ENCODE measurements around the gene DDR2.
"Not testable (repeated sequence)": the region's sequence is repeated elsewhere in the genome, so short reads cannot be mapped to it uniquely, and the experiment has no call there.

The DDR2 gene

GRCh38 chr1:162799995-162800830 lies 167.9 kb downstream of the DDR2 start:
- DNase-seq (ENCODE audit: extremely low spot score), result peak; percentile 50
- CTCF ChIA-PET, result interaction anchor here (0.7 to 3.0 kb wide), 5 partner anchors 168 to 234 kb away, joined by 3 to 25 read pairs (median 3); partner anchors contain the start of gene DDR2
- POLR2A ChIA-PET, result not testable (repeated sequence)

- POLR2A ChIA-PET; CTCF ChIA-PET; DNase-seq (ENCODE audit: extremely low spot score): not testable (repeated sequence)
These were observed 175.2 kb downstream of the DDR2 start for GRCh38 chr1:162807503-162807902.

- DNase-seq (ENCODE audit: extremely low spot score); POLR2A ChIA-PET; CTCF ChIA-PET: not testable (repeated sequence)
These were observed 180.1 kb downstream of the DDR2 start for GRCh38 chr1:162812357-162812756.

- CTCF ChIA-PET; DNase-seq (ENCODE audit: extremely low spot score); POLR2A ChIA-PET: not testable (repeated sequence)
These were observed 185.9 kb downstream of the DDR2 start for GRCh38 chr1:162818136-162818535.

GRCh38 chr1:162818666-162819065 lies 186.4 kb downstream of the DDR2 start:
- DNase-seq (ENCODE audit: extremely low spot score); POLR2A ChIA-PET; CTCF ChIA-PET: not testable (repeated sequence)

GRCh38 chr1:162822391-162823200 lies 190.3 kb downstream of the DDR2 start:
- CTCF ChIA-PET, result interaction anchor here (0.5 to 1.8 kb wide), 2 partner anchors 10 to 312 kb away, joined by 4 to 6 read pairs; no protein-coding TSS in a partner anchor
- peak; percentile 48 for DNase-seq (ENCODE audit: extremely low spot score)
- POLR2A ChIA-PET, result interaction anchor here (0.6 kb wide), 1 partner anchor 396 kb away, joined by 4 read pairs; no protein-coding TSS in a partner anchor
- no peak for TF ChIP-seq ZNF384 (IDR thresholded peaks at IDR 0.05)
- TF ChIP-seq CTBP1 (IDR thresholded peaks at IDR 0.05; ENCODE audit: borderline replicate concordance), result no peak
- TF ChIP-seq ARNT (IDR thresholded peaks at IDR 0.05), result no peak
- TF ChIP-seq BHLHE40 (IDR thresholded peaks at IDR 0.05; ENCODE audit: borderline replicate concordance), result no peak
- no peak for TF ChIP-seq NFRKB (IDR thresholded peaks at IDR 0.05)
- TF ChIP-seq SP1 (IDR thresholded peaks at IDR 0.05), result no peak
- TF ChIP-seq TARDBP (IDR thresholded peaks at IDR 0.05), result no peak
- no peak for TF ChIP-seq FOXK2 (IDR thresholded peaks at IDR 0.05)
- no peak for TF ChIP-seq PKNOX1 (IDR thresholded peaks at IDR 0.05)
- no peak for TF ChIP-seq HDGF (IDR thresholded peaks at IDR 0.05; ENCODE audit: borderline replicate concordance)
- TF ChIP-seq FOXM1 (IDR thresholded peaks at IDR 0.05; ENCODE audit: borderline replicate concordance), result no peak
- no peak for TF ChIP-seq ELF4 (IDR thresholded peaks at IDR 0.05)
- no peak for TF ChIP-seq LEF1 (IDR thresholded peaks at IDR 0.05; ENCODE audit: borderline replicate concordance)
- TF ChIP-seq SUZ12 (IDR thresholded peaks at IDR 0.05), result no peak
- no peak for TF ChIP-seq FOXA1 (IDR thresholded peaks at IDR 0.05)
- TF ChIP-seq L3MBTL2 (conservative IDR thresholded peaks at IDR 0.05), result no peak

- CTCF ChIA-PET, result interaction anchor here (1.8 kb wide), 1 partner anchor 9 kb away, joined by 6 read pairs; no protein-coding TSS in a partner anchor
- DNase-seq (ENCODE audit: extremely low spot score), result no peak
- POLR2A ChIA-PET, result no interaction called here
- TF ChIP-seq NFRKB (IDR thresholded peaks at IDR 0.05) (no peak), TARDBP (IDR thresholded peaks at IDR 0.05) (no peak), PKNOX1 (IDR thresholded peaks at IDR 0.05) (no peak), FOXK2 (IDR thresholded peaks at IDR 0.05) (no peak), LEF1 (IDR thresholded peaks at IDR 0.05; ENCODE audit: borderline replicate concordance) (no peak), ARNT (IDR thresholded peaks at IDR 0.05) (no peak), ELF4 (IDR thresholded peaks at IDR 0.05) (no peak), BHLHE40 (IDR thresholded peaks at IDR 0.05; ENCODE audit: borderline replicate concordance) (no peak), L3MBTL2 (conservative IDR thresholded peaks at IDR 0.05) (no peak), SP1 (IDR thresholded peaks at IDR 0.05) (no peak), SUZ12 (IDR thresholded peaks at IDR 0.05) (no peak), FOXM1 (IDR thresholded peaks at IDR 0.05; ENCODE audit: borderline replicate concordance) (no peak), CTBP1 (IDR thresholded peaks at IDR 0.05; ENCODE audit: borderline replicate concordance) (no peak), FOXA1 (IDR thresholded peaks at IDR 0.05) (no peak), HDGF (IDR thresholded peaks at IDR 0.05; ENCODE audit: borderline replicate concordance) (no peak), ZNF384 (IDR thresholded peaks at IDR 0.05) (no peak)
These were observed 191.0 kb downstream of the DDR2 start for GRCh38 chr1:162823231-162823630.

Measured in HEK293T (cell line).